ENCODE results near the gene CD300LG.
A peak's percentile ranks its signal among the peaks of the same experiment; 100 is the strongest.

CD300LG gene

GRCh38 chr17:43842975-43843325, 4.0 kb upstream of the CD300LG start:
- no peak for TF ChIP-seq CTCF (conservative IDR thresholded peaks at IDR 0.05; ENCODE audit: low read depth, low read length)
- no peak overlapping the region for H3K4me3 ChIP-seq (ENCODE audit: low read length)
- no peak for DNase-seq (ENCODE audit: low read depth)

- TF ChIP-seq CTCF (conservative IDR thresholded peaks at IDR 0.05; ENCODE audit: low read depth, low read length) = no peak
- no peak for DNase-seq (ENCODE audit: low read depth)
- no peak overlapping the region for H3K4me3 ChIP-seq (ENCODE audit: low read length)
Observed at GRCh38 chr17:43844241-43844640, 2.7 kb upstream of the CD300LG start.

GRCh38 chr17:43845766-43846165, 1.2 kb upstream of the CD300LG start:
- DNase-seq (ENCODE audit: low read depth) = no peak
- H3K4me3 ChIP-seq (ENCODE audit: low read length) = no peak overlapping the region
- TF ChIP-seq CTCF (conservative IDR thresholded peaks at IDR 0.05; ENCODE audit: low read depth, low read length) = no peak

GRCh38 chr17:43846221-43846712, 709 bp upstream of the CD300LG start:
- DNase-seq (ENCODE audit: low read depth) = no peak
- peak; percentile 99 for TF ChIP-seq CTCF (conservative IDR thresholded peaks at IDR 0.05; ENCODE audit: low read depth, low read length)

GRCh38 chr17:43848601-43849000, 1.6 kb downstream of the CD300LG start:
- no peak overlapping the region for H3K4me3 ChIP-seq (ENCODE audit: low read length)
- no peak for TF ChIP-seq CTCF (conservative IDR thresholded peaks at IDR 0.05; ENCODE audit: low read depth, low read length)
- no peak for DNase-seq (ENCODE audit: low read depth)

More at GRCh38 chr17:43846221-43846712, 709 bp upstream of the CD300LG start:
- no peak overlapping the region for H3K4me3 ChIP-seq (ENCODE audit: low read length)

GRCh38 chr17:43849116-43849515, 2.1 kb downstream of the CD300LG start:
- no peak for TF ChIP-seq CTCF (conservative IDR thresholded peaks at IDR 0.05; ENCODE audit: low read depth, low read length)
- H3K4me3 ChIP-seq (ENCODE audit: low read length) = no peak overlapping the region
- DNase-seq (ENCODE audit: low read depth) = no peak

- DNase-seq (ENCODE audit: low read depth) = no peak
- no peak for TF ChIP-seq CTCF (conservative IDR thresholded peaks at IDR 0.05; ENCODE audit: low read depth, low read length)
- H3K4me3 ChIP-seq (ENCODE audit: low read length) = no peak overlapping the region
Observed at GRCh38 chr17:43852571-43852970, 5.6 kb downstream of the CD300LG start.

All from retinal pigment epithelial cell (primary cell).